Keratinocyte (primary cell): Measurements from ENCODE around the gene RAP1GAP. TPM values are rescaled to one million over a fixed set of nuclear protein-coding genes. Genes with fewer than 3 reads are reported as not detected.

Experiments used
- DNase-seq: peaks from one replicate; pipeline ENCODE4 v3.0.0-alpha.2; 2011; ENCODE audit warnings: low read depth, missing footprints, low spot score
- FAIRE-seq: peaks from 2 replicates; lab custom pipeline; 2011; peaks lifted over from hg19 to GRCh38; lab: Jason Lieb, UNC
- H2AFZ ChIP-seq: 2 replicates; pipeline ENCODE4 v1.6.0; 2012; ENCODE audit warnings: low read length, control low read depth, inconsistent platforms; ENCODE audit not compliant: control insufficient read depth
- H3K27ac ChIP-seq: 2 replicates; pipeline ENCODE4 v1.5.1; 2011; ENCODE audit warnings: low read length; ENCODE audit not compliant: control insufficient read depth, insufficient read depth
- H3K27me3 ChIP-seq: 3 replicates; pipeline ENCODE4 v1.6.0; 2011; ENCODE audit warnings: low read length; ENCODE audit not compliant: control insufficient read depth, insufficient read depth; ENCODE audit errors: extremely low read depth
- H3K36me3 ChIP-seq, 2 experiments: 2 replicates in 1 of 2; 3 replicates in 1 of 2; pipeline ENCODE4 v1.5.1; 2011; ENCODE audit warnings: low read length in 2 of 2, mild to moderate bottlenecking in 1 of 2; ENCODE audit not compliant: control insufficient read depth in 2 of 2, insufficient read depth in 2 of 2; ENCODE audit errors: extremely low read depth in 1 of 2
- H3K4me1 ChIP-seq: 3 replicates; pipeline ENCODE4 v1.5.1; 2011; ENCODE audit warnings: low read length; ENCODE audit not compliant: control insufficient read depth, insufficient read depth; ENCODE audit errors: extremely low read depth
- H3K4me2 ChIP-seq: 3 replicates; pipeline ENCODE4 v1.6.0; 2011; ENCODE audit warnings: low read depth, low read length; ENCODE audit not compliant: control insufficient read depth, insufficient read depth; ENCODE audit errors: extremely low read depth
- H3K4me3 ChIP-seq, 3 experiments: fragments of 200-600 bp in 1 of 3; sonication (generic) in 1 of 3; 2 replicates in 2 of 3; 3 replicates in 1 of 3; pipeline ENCODE4 v1.5.1; 2011 to 2016; ENCODE audit warnings: low read length in 3 of 3, mild to moderate bottlenecking in 3 of 3, control low read depth in 2 of 3, inconsistent platforms in 1 of 3, low read depth in 1 of 3, mixed read lengths in 1 of 3, mixed run types in 1 of 3, moderate library complexity in 1 of 3; ENCODE audit not compliant: control insufficient read depth in 2 of 3, insufficient read depth in 2 of 3; ENCODE audit errors: extremely low read depth in 1 of 3
- H3K79me2 ChIP-seq: 2 replicates; pipeline ENCODE4 v1.6.0; 2012; ENCODE audit warnings: low read length; ENCODE audit not compliant: control insufficient read depth, insufficient read depth
- H3K9ac ChIP-seq: 3 replicates; pipeline ENCODE4 v1.6.0; 2011; ENCODE audit warnings: low read length; ENCODE audit not compliant: control insufficient read depth, insufficient read depth; ENCODE audit errors: extremely low read depth
- H3K9me1 ChIP-seq: 3 replicates; pipeline ENCODE4 v1.6.0; 2011; ENCODE audit warnings: low read length; ENCODE audit not compliant: control insufficient read depth, insufficient read depth; ENCODE audit errors: extremely low read depth
- H3K9me3 ChIP-seq: 2 replicates; pipeline ENCODE4 v1.5.1; 2012; ENCODE audit warnings: low read depth, low read length; ENCODE audit not compliant: control insufficient read depth
- H4K20me1 ChIP-seq: 3 replicates; pipeline ENCODE4 v1.6.0; 2011; ENCODE audit warnings: low read length; ENCODE audit not compliant: control insufficient read depth, insufficient read depth; ENCODE audit errors: extremely low read depth
- EZH2 ChIP-seq: IDR thresholded peaks from one replicate; pipeline ENCODE4 v1.6.1; 2012; ENCODE audit warnings: inconsistent platforms, mild to moderate bottlenecking, low read length, moderate library complexity
- dilution Hi-C: fragments of 300-500 bp; cut with MboI; formaldehyde crosslinking; loops from one replicate; pipeline ENCODE4 v1.7.0; 2020; ENCODE audit warnings: low sequenced_read_pairs; ENCODE audit not compliant: extremely low pct_ligation_motif_present
- polyA plus RNA-seq, 5 experiments: library from polyadenylated mRNA; depleted of rRNA in 3 of 5; stranded (reverse) in 3 of 5; stranded (forward) in 1 of 5; unstranded in 1 of 5; fragments of >200 nt; gene quantifications; 1 replicate in 1 of 5; 2 replicates in 3 of 5; 3 replicates in 1 of 5; pipeline versions ENCODE4 v1.2.1 to v1.2.3, GENCODE V29; 2011 to 2012; ENCODE audit warnings: missing spikeins in 2 of 5, low read depth in 1 of 5, low replicate concordance in 1 of 5
- TF ChIP-seq, protein P1 (sequence below), 3 experiments: IDR thresholded peaks in 1 of 3; conservative IDR thresholded peaks in 1 of 3; optimal IDR thresholded peaks in 1 of 3; 2 replicates in 2 of 3; 3 replicates in 1 of 3; pipeline versions ENCODE3 to v1.5.1; 2011; ENCODE audit warnings: low read length in 3 of 3, mild to moderate bottlenecking in 3 of 3, moderate library complexity in 2 of 3, control low read depth in 1 of 3, inconsistent platforms in 1 of 3; ENCODE audit not compliant: insufficient read depth in 2 of 3; ENCODE audit errors: extremely low read depth in 1 of 3

RAP1GAP gene
- polyA plus RNA-seq, 1 donor (not counting 4 experiments of a cell fraction or from before 2014, with no cell fraction given) = 1.1 TPM

DNA sequence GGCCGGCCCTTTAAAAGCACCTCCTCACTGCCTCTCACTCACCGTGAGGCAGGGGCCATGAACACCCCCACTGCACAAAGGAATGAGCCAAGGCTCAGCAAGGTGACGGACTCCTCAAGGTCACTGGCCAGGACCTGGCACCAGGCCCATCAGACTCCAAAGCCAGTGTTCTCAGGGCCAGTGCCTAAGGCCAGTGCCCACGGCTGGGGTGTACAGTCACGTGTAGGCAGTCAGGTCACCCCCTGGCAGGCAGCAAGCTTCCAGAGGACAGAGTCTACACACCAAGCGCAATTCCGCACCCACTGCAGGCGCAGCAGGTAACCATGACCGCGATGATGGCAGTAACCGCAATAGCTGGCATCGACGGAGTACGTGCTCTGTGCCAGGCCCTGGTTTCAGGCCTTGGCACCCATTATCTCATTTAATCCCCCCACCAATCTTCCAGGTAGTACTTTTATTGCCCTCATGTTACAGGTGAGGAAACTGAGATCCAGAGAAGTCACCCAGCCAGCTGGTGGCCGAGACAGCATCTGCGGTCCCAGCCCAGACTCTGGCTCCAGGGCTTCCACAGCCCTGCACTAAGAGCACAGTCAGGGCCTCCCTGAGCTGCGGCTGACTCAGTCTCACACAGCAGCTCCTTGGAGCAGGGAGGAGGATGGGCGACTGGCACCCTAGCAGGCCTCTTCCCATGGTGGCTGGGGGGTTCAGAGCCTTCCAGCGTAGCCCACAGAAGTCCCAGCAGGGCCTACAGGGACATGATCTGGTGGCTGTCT lies 27.0 kb downstream of the RAP1GAP start:
- dilution Hi-C loops = no loop called here
- no peaks in the 10 kb centered on the region for H3K36me3 ChIP-seq
- H3K79me2 ChIP-seq = no peaks in the 10 kb centered on the region
- TF ChIP-seq, protein P1, sequence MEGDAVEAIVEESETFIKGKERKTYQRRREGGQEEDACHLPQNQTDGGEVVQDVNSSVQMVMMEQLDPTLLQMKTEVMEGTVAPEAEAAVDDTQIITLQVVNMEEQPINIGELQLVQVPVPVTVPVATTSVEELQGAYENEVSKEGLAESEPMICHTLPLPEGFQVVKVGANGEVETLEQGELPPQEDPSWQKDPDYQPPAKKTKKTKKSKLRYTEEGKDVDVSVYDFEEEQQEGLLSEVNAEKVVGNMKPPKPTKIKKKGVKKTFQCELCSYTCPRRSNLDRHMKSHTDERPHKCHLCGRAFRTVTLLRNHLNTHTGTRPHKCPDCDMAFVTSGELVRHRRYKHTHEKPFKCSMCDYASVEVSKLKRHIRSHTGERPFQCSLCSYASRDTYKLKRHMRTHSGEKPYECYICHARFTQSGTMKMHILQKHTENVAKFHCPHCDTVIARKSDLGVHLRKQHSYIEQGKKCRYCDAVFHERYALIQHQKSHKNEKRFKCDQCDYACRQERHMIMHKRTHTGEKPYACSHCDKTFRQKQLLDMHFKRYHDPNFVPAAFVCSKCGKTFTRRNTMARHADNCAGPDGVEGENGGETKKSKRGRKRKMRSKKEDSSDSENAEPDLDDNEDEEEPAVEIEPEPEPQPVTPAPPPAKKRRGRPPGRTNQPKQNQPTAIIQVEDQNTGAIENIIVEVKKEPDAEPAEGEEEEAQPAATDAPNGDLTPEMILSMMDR (optimal IDR thresholded peaks at IDR 0.05 in 1 of 3, IDR thresholded peaks at IDR 0.05 in 1 of 3, conservative IDR thresholded peaks at IDR 0.05 in 1 of 3; ENCODE audit: extremely low read depth in 1 of 3, insufficient read depth in 2 of 3, low read length in 3 of 3) = no peak
- no peak for TF ChIP-seq EZH2
- H2AFZ ChIP-seq = no peak overlapping the region
- H3K27me3 ChIP-seq = no peaks in the 10 kb centered on the region
- FAIRE-seq = no peak
- H3K4me3 ChIP-seq = no peak overlapping the region
- H3K9me1 ChIP-seq = no peaks in the 10 kb centered on the region
- H3K4me1 ChIP-seq = peaks cover 15% of the 10 kb centered on the region
- DNase-seq = no peak
- H3K9ac ChIP-seq = no peak overlapping the region
- no peaks in the 10 kb centered on the region for H4K20me1 ChIP-seq
- H3K9me3 ChIP-seq = no peaks in the 10 kb centered on the region
- no peak overlapping the region for H3K4me2 ChIP-seq
- no peak overlapping the region for H3K27ac ChIP-seq

GRCh38 chr1:21641537-21641936 lies 27.6 kb downstream of the RAP1GAP start:
- H2AFZ ChIP-seq = no peak overlapping the region
- no peaks in the 10 kb centered on the region for H3K9me3 ChIP-seq
- dilution Hi-C loops = no loop called here
- no peak overlapping the region for H3K9ac ChIP-seq
- H3K4me1 ChIP-seq = peaks cover 15% of the 10 kb centered on the region
- no peaks in the 10 kb centered on the region for H4K20me1 ChIP-seq
- DNase-seq (no peak), FAIRE-seq (no peak)
- no peak overlapping the region for H3K4me2 ChIP-seq
- TF ChIP-seq EZH2 = no peak
- no peak overlapping the region for H3K4me3 ChIP-seq
- no peaks in the 10 kb centered on the region for H3K79me2 ChIP-seq
- no peak overlapping the region for H3K27ac ChIP-seq
- no peaks in the 10 kb centered on the region for H3K9me1 ChIP-seq
- H3K36me3 ChIP-seq = no peaks in the 10 kb centered on the region
- H3K27me3 ChIP-seq = no peaks in the 10 kb centered on the region
